Endodermal cell (in vitro differentiated cells): ENCODE results near the gene NADSYN1. TPM values are rescaled to one million over a fixed set of nuclear protein-coding genes. Genes with fewer than 3 reads are reported as not detected.
A peak's percentile ranks its signal among the peaks of the same experiment; 100 is the strongest.

Source experiments
- DNase-seq: peaks from one replicate; pipeline ENCODE4 v3.0.0-alpha.2; 2017
- H3K27ac ChIP-seq: 2 replicates; pipeline ENCODE4 v1.5.1; 2013; ENCODE audit warnings: mild to moderate bottlenecking, low read depth, low read length, moderate library complexity
- H3K27me3 ChIP-seq: 2 replicates; pipeline ENCODE4 v1.6.1; 2013; ENCODE audit warnings: mild to moderate bottlenecking, low read length, moderate library complexity; ENCODE audit not compliant: insufficient read depth, control insufficient read depth, poor library complexity, severe bottlenecking
- H3K36me3 ChIP-seq: 2 replicates; pipeline ENCODE4 v1.7.0; 2013; ENCODE audit warnings: mild to moderate bottlenecking, low read length, moderate library complexity; ENCODE audit not compliant: control insufficient read depth, insufficient read depth
- H3K4me1 ChIP-seq: one replicate; pipeline ENCODE4 v1.7.0; 2013; ENCODE audit warnings: low read length; ENCODE audit not compliant: control insufficient read depth, insufficient read depth
- H3K4me3 ChIP-seq: 2 replicates; pipeline ENCODE4 v1.5.1; 2013; ENCODE audit warnings: mild to moderate bottlenecking, low read length, moderate library complexity
- H3K9ac ChIP-seq: 2 replicates; pipeline ENCODE4 v1.6.1; 2013; ENCODE audit warnings: mild to moderate bottlenecking, low read length, moderate library complexity; ENCODE audit not compliant: poor library complexity, severe bottlenecking; ENCODE audit errors: extremely low read depth
- H3K9me3 ChIP-seq: 2 replicates; pipeline ENCODE4 v1.6.1; 2013; ENCODE audit warnings: mild to moderate bottlenecking, low read length, moderate library complexity; ENCODE audit not compliant: control insufficient read depth
- H3K27ac Mint-ChIP-seq: 2 replicates; pipeline ENCODE4 v1.8.0; 2020; ENCODE audit warnings: mixed read lengths
- H3K27me3 Mint-ChIP-seq: 2 replicates; pipeline ENCODE4 v1.8.0; 2021; ENCODE audit warnings: mild to moderate bottlenecking, mixed read lengths; ENCODE audit not compliant: insufficient read depth
- H3K36me3 Mint-ChIP-seq: 2 replicates; pipeline ENCODE4 v1.8.0; 2020; ENCODE audit warnings: low read depth, mixed read lengths
- H3K4me1 Mint-ChIP-seq: 2 replicates; pipeline ENCODE4 v1.8.0; 2020; ENCODE audit warnings: mixed read lengths
- H3K4me3 Mint-ChIP-seq: 2 replicates; pipeline ENCODE4 v1.8.0; 2020; ENCODE audit warnings: mild to moderate bottlenecking, moderate library complexity, mixed read lengths
- H3K9me3 Mint-ChIP-seq: 2 replicates; pipeline ENCODE4 v1.8.0; 2020; ENCODE audit warnings: mild to moderate bottlenecking, mixed read lengths
- WGBS, 2 experiments: methylation state at CpG; one replicate each; pipeline versions ENCODE4 v1.1.5 to v1.1.7; 2013; ENCODE audit warnings: missing lambda C conversion rate in 2 of 2, mixed read lengths in 1 of 2; ENCODE audit not compliant: insufficient coverage in 1 of 2, insufficient read length in 1 of 2; 5-methylcytosine and 5-hydroxymethylcytosine counted together
- total RNA-seq, 2 donors: library from RNA; stranded (reverse); fragmentation: NEBNext Ultra II Directional in 1 of 2; extraction: Animal tissue kit (Norgen Biotek cat#: 25700) in 1 of 2; gene quantifications; 2 replicates in 1 of 2; 3 replicates in 1 of 2; pipeline ENCODE4 v1.2.1, GENCODE V29; 2021
- TF ChIP-seq, protein P1 (sequence below): fragments of 200-600 bp; sonication (generic); conservative IDR thresholded peaks from 2 replicates; pipeline ENCODE4 v1.5.0; 2021; ENCODE audit warnings: antibody characterized with exemption, mild to moderate bottlenecking

NADSYN1 gene
- total RNA-seq, 2 donors from 2014 or later: 51.9 to 61.6 TPM

DNA sequence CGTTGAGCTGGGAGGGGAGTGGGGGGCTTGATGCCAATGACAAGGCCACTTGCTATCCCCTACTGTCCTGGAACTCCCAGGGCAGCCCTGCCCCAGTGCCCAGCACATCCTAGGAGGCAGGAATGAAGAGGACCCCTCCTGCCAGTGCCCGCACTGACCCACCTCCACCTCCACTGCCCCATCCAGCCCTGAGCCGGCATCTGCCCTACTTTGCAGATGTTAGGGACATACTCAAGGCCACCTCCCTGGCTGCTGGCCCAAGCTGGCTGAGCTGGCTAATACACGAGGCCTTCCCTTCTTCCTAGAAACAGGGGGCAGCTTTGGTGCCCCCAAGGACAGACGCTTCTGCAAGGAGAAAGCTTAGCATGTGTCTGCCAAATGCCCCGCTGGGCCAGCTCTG, 15.6 kb upstream of the NADSYN1 start:
- TF ChIP-seq, protein P1, sequence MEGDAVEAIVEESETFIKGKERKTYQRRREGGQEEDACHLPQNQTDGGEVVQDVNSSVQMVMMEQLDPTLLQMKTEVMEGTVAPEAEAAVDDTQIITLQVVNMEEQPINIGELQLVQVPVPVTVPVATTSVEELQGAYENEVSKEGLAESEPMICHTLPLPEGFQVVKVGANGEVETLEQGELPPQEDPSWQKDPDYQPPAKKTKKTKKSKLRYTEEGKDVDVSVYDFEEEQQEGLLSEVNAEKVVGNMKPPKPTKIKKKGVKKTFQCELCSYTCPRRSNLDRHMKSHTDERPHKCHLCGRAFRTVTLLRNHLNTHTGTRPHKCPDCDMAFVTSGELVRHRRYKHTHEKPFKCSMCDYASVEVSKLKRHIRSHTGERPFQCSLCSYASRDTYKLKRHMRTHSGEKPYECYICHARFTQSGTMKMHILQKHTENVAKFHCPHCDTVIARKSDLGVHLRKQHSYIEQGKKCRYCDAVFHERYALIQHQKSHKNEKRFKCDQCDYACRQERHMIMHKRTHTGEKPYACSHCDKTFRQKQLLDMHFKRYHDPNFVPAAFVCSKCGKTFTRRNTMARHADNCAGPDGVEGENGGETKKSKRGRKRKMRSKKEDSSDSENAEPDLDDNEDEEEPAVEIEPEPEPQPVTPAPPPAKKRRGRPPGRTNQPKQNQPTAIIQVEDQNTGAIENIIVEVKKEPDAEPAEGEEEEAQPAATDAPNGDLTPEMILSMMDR: no peak
- H3K9me3 ChIP-seq: no peaks in the 10 kb centered on the region
- H3K9me3 Mint-ChIP-seq: no peaks in the 10 kb centered on the region
- no peaks in the 10 kb centered on the region for H3K27me3 ChIP-seq
- H3K27ac Mint-ChIP-seq: no peak overlapping the region
- 95 to 96% methylated on average over 4 to 6 of the region's 6 CpGs for WGBS, 2 experiments
- no peak for DNase-seq
- H3K4me1 Mint-ChIP-seq: no peaks in the 10 kb centered on the region
- no peak overlapping the region for H3K9ac ChIP-seq
- no peaks in the 10 kb centered on the region for H3K4me1 ChIP-seq
- no peak overlapping the region for H3K4me3 ChIP-seq
- H3K27me3 Mint-ChIP-seq: no peaks in the 10 kb centered on the region
- H3K36me3 ChIP-seq: peaks cover 52% of the 10 kb centered on the region
- no peak overlapping the region for H3K4me3 Mint-ChIP-seq
- no peak overlapping the region for H3K27ac ChIP-seq
- H3K36me3 Mint-ChIP-seq: peaks cover 55% of the 10 kb centered on the region

DNA sequence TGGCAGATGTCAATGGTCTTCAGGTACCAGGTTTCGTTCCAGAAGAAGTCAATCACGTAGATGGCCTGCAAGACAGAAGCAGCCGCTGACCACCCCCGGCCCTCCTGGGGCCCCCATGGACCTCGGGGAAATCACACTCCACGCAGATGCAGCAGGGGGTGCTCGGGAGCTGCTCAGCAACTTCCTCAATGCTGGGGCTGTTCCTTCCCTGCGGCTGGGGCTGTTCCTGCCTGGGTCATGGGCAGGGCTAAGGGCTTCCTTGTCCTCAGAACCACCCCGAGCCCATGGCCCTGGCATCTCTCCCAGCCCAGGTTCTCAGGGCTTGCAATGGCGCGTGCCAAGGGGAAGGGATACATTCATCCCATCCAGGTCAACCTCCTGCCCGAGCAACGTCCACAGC, 15.1 kb upstream of the NADSYN1 start:
- H3K9ac ChIP-seq: no peak overlapping the region
- no peaks in the 10 kb centered on the region for H3K27me3 Mint-ChIP-seq
- H3K27ac Mint-ChIP-seq: no peak overlapping the region

DNA sequence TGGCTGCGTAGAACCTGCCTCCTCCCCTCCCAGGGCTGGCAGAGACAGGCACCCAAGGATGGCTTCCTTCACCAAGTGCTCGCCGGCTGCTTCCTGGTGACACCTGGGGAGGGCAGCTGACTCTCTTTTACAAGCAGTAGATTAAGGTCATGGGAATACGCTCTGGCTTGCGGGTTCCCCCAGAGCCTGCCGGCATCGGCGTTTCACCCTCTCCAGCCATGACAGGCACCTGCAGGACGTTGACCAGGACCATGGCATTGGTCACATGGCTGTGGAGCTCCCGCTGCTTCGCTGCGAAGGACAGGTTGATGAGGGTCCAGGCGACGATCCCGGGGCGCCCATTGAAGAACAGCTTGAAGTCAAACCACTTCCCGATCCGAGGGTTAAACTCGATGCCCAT, 14.4 kb upstream of the NADSYN1 start:
- DNase-seq: no peak
- H3K27ac Mint-ChIP-seq: no peak overlapping the region
- no peak overlapping the region for H3K9ac ChIP-seq
- TF ChIP-seq, protein P1: no peak
- no peak overlapping the region for H3K27ac ChIP-seq
- H3K4me3 Mint-ChIP-seq: no peak overlapping the region
- H3K27me3 Mint-ChIP-seq: no peaks in the 10 kb centered on the region
- peaks cover 63% of the 10 kb centered on the region for H3K36me3 ChIP-seq
- no peaks in the 10 kb centered on the region for H3K4me1 ChIP-seq
- no peaks in the 10 kb centered on the region for H3K9me3 Mint-ChIP-seq
- WGBS, 2 experiments: 97 to 98% methylated on average over 12 to 19 of the region's 19 CpGs
- H3K4me1 Mint-ChIP-seq: no peaks in the 10 kb centered on the region
- H3K9me3 ChIP-seq: no peaks in the 10 kb centered on the region
- H3K4me3 ChIP-seq: no peak overlapping the region
- H3K36me3 Mint-ChIP-seq: peaks cover 67% of the 10 kb centered on the region
- no peaks in the 10 kb centered on the region for H3K27me3 ChIP-seq

More for the DNA sequence above, 15.1 kb upstream of the NADSYN1 start:
- H3K9me3 Mint-ChIP-seq: no peaks in the 10 kb centered on the region
- no peak for DNase-seq
- H3K36me3 Mint-ChIP-seq: peaks cover 59% of the 10 kb centered on the region
- H3K4me1 Mint-ChIP-seq: no peaks in the 10 kb centered on the region
- TF ChIP-seq, protein P1: peak; percentile 37
- H3K27ac ChIP-seq: no peak overlapping the region
- no peaks in the 10 kb centered on the region for H3K9me3 ChIP-seq
- H3K4me3 ChIP-seq: no peak overlapping the region
- peaks cover 55% of the 10 kb centered on the region for H3K36me3 ChIP-seq
- no peaks in the 10 kb centered on the region for H3K27me3 ChIP-seq
- 83 to 86% methylated on average over 9 to 13 of the region's 13 CpGs for WGBS, 2 experiments
- no peaks in the 10 kb centered on the region for H3K4me1 ChIP-seq
- no peak overlapping the region for H3K4me3 Mint-ChIP-seq
